OCI-LY1 (cell line): ENCODE data around the gene EGR2.

Source experiments
- H2AFZ ChIP-seq: fragments of 200-600 bp; sonication (generic), shearing (Covaris generic); 2 replicates; pipeline ENCODE4 v1.6.0; 2014; ENCODE audit warnings: antibody characterized with exemption, mild to moderate bottlenecking, low read length
- H3F3A ChIP-seq: fragments of 200-600 bp; sonication (generic), shearing (Covaris generic); 2 replicates; pipeline ENCODE4 v1.6.0; 2014; ENCODE audit warnings: mild to moderate bottlenecking, antibody characterized with exemption, low read length, moderate library complexity; ENCODE audit not compliant: insufficient read depth
- H3K27ac ChIP-seq: fragments of 200-600 bp; sonication (generic); 2 replicates; pipeline ENCODE4 v1.5.1; 2014; ENCODE audit warnings: low read length, mixed run types, mild to moderate bottlenecking, low read depth; ENCODE audit not compliant: poor library complexity, severe bottlenecking
- H3K27me3 ChIP-seq: fragments of 200-600 bp; sonication (generic); 2 replicates; pipeline ENCODE4 v1.6.0; 2014; ENCODE audit warnings: antibody characterized with exemption, mild to moderate bottlenecking, low read length, moderate library complexity; ENCODE audit not compliant: insufficient read depth
- H3K36me3 ChIP-seq: fragments of 200-600 bp; sonication (generic); 2 replicates; pipeline ENCODE4 v1.6.1; 2014; ENCODE audit warnings: mild to moderate bottlenecking, antibody characterized with exemption, low read length, moderate library complexity, mixed read lengths; ENCODE audit not compliant: insufficient read depth
- H3K4me1 ChIP-seq: fragments of 200-600 bp; sonication (generic); 2 replicates; pipeline ENCODE4 v1.5.1; 2014; ENCODE audit warnings: mild to moderate bottlenecking, low read length, moderate library complexity; ENCODE audit not compliant: insufficient read depth, severe bottlenecking
- H3K4me2 ChIP-seq: fragments of 200-600 bp; sonication (generic), shearing (Covaris generic); 2 replicates; pipeline ENCODE4 v1.6.1; 2014; ENCODE audit warnings: low read length
- H3K4me3 ChIP-seq: fragments of 200-600 bp; sonication (generic); 2 replicates; pipeline ENCODE4 v1.5.1; 2014; ENCODE audit warnings: low read length, low read depth, mild to moderate bottlenecking, mixed read lengths; ENCODE audit not compliant: poor library complexity, severe bottlenecking
- H3K79me2 ChIP-seq: fragments of 200-600 bp; shearing (Covaris generic); 2 replicates; pipeline ENCODE4 v1.6.1; 2016; ENCODE audit warnings: mixed run types, low read length, mixed read lengths; ENCODE audit not compliant: insufficient read depth
- H3K9ac ChIP-seq: fragments of 200-600 bp; sonication (generic), shearing (Covaris generic); 2 replicates; pipeline ENCODE4 v1.6.1; 2014; ENCODE audit warnings: mild to moderate bottlenecking, low read length, mixed read lengths
- H3K9me2 ChIP-seq: fragments of 200-600 bp; sonication (generic), shearing (Covaris generic); 2 replicates; pipeline ENCODE4 v1.6.1; 2014; ENCODE audit warnings: low read depth, mild to moderate bottlenecking, low read length, mixed read lengths
- H3K9me3 ChIP-seq: fragments of 200-600 bp; shearing (Covaris generic); 2 replicates; pipeline ENCODE4 v1.6.1; 2014; ENCODE audit warnings: low read length, mixed read lengths
- H4K20me1 ChIP-seq: fragments of 200-600 bp; sonication (generic), shearing (Covaris generic); 2 replicates; pipeline ENCODE4 v1.6.0; 2016; ENCODE audit warnings: mild to moderate bottlenecking, low read length; ENCODE audit not compliant: insufficient read depth
- EZH2 ChIP-seq: fragments of 200-600 bp; sonication (generic), shearing (Covaris generic); IDR thresholded peaks from 2 replicates; pipeline ENCODE4 v1.8.0; 2017; ENCODE audit warnings: borderline replicate concordance, mixed run types, mild to moderate bottlenecking, antibody characterized with exemption, low read length, moderate library complexity, mixed read lengths
- TF ChIP-seq, protein P1 (sequence below): fragments of 200-600 bp; sonication (generic), shearing (Covaris generic); IDR thresholded peaks from 2 replicates; pipeline ENCODE4 v1.5.1; 2017; ENCODE audit warnings: mild to moderate bottlenecking, antibody characterized with exemption, low read length, moderate library complexity, mixed read lengths

EGR2 gene

DNA sequence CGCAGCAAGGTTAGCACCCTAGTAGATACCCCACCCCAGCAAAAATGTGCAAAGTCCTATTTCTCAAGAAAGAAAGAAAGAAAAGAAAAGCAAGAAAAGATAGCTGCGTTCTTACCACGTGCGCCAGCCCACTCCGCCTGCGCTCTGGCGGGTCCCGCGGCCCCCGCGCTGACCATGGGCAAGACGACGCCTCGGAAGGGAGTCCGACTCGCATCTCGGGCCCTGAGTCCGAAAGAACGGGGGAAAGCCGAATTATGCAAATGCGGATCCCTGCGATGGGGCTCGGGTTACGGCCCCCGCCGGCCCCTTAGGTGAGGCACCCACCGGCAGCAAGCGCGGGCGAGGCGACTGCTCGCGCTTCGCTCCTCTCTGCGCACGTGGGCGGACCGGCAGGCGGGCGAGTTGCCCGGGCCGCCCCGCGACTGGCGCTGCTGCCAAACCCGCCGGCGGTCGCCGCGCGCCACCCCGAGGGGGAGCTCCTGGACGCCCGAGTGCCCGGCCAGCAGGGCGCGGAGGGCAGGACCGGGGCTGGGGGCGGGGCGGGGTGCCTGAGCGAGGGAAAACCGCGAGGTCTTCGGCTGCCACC is 2.4 kb upstream of the EGR2 start:
- no peaks in the 10 kb centered on the region for H3K9me2 ChIP-seq
- H3K4me1 ChIP-seq, result peaks cover 22% of the 10 kb centered on the region
- H4K20me1 ChIP-seq, result no peaks in the 10 kb centered on the region
- no peaks in the 10 kb centered on the region for H3K79me2 ChIP-seq
- no peaks in the 10 kb centered on the region for H3K9me3 ChIP-seq
- no peak overlapping the region for H3K9ac ChIP-seq
- H3K27ac ChIP-seq, result no peak overlapping the region
- TF ChIP-seq EZH2, result no peak
- TF ChIP-seq, protein P1, sequence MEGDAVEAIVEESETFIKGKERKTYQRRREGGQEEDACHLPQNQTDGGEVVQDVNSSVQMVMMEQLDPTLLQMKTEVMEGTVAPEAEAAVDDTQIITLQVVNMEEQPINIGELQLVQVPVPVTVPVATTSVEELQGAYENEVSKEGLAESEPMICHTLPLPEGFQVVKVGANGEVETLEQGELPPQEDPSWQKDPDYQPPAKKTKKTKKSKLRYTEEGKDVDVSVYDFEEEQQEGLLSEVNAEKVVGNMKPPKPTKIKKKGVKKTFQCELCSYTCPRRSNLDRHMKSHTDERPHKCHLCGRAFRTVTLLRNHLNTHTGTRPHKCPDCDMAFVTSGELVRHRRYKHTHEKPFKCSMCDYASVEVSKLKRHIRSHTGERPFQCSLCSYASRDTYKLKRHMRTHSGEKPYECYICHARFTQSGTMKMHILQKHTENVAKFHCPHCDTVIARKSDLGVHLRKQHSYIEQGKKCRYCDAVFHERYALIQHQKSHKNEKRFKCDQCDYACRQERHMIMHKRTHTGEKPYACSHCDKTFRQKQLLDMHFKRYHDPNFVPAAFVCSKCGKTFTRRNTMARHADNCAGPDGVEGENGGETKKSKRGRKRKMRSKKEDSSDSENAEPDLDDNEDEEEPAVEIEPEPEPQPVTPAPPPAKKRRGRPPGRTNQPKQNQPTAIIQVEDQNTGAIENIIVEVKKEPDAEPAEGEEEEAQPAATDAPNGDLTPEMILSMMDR, result no peak
- H3K36me3 ChIP-seq, result no peaks in the 10 kb centered on the region
- no peaks in the 10 kb centered on the region; the same call in 1 of the 2 replicates for H3K27me3 ChIP-seq
- peak overlapping the region; percentile 65 for H3K4me2 ChIP-seq
- no peak overlapping the region for H2AFZ ChIP-seq
- no peaks in the 10 kb centered on the region for H3F3A ChIP-seq
- no peak overlapping the region for H3K4me3 ChIP-seq

DNA sequence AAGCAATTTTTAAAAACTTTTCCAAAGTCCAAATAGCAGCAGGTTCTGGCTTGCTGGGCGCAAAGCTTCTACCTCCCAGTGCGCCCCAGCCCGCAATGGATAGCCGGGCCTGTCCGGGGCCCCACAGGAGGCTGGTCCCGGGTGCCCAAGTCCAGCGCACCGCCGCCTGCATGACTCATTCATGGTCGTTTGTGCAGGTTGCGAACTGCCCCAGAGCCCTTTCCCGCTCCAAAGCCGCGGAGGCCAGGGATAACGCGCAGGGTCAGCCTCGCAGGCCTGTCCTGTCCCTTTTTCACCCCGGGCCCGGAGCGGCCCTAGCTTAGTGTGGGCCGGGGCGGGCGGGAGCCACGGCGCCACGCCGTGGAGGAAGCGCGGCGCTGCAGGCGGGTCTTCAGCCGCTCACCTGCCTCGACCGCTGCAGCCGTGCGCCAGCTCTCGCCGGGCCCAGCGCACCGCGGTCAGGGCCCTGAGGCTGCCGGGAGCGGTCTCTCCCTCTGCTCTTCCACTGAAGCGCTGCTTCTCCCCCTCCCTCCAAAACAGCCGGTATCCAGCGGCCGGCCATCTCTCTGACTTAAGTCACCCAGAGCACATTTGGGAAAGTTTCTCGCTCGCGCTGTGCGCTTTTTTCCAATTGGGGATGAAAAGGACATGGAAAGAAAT is 1.7 kb upstream of the EGR2 start:
- H3K9ac ChIP-seq, result peak overlapping the region; percentile 34
- H3K4me2 ChIP-seq, result peak overlapping the region; percentile 65
- no peak for TF ChIP-seq EZH2
- TF ChIP-seq, protein P1, result peak; percentile 69
- no peaks in the 10 kb centered on the region for H4K20me1 ChIP-seq
- no peaks in the 10 kb centered on the region for H3K36me3 ChIP-seq
- no peaks in the 10 kb centered on the region for H3F3A ChIP-seq
- H3K4me1 ChIP-seq, result peaks cover 22% of the 10 kb centered on the region
- H3K79me2 ChIP-seq, result no peaks in the 10 kb centered on the region
- peak overlapping the region; percentile 64 for H3K4me3 ChIP-seq
- H3K9me2 ChIP-seq, result no peaks in the 10 kb centered on the region
- no peak overlapping the region for H2AFZ ChIP-seq
- no peaks in the 10 kb centered on the region; the same call in 1 of the 2 replicates for H3K27me3 ChIP-seq
- H3K9me3 ChIP-seq, result no peaks in the 10 kb centered on the region
- no peak overlapping the region for H3K27ac ChIP-seq

DNA sequence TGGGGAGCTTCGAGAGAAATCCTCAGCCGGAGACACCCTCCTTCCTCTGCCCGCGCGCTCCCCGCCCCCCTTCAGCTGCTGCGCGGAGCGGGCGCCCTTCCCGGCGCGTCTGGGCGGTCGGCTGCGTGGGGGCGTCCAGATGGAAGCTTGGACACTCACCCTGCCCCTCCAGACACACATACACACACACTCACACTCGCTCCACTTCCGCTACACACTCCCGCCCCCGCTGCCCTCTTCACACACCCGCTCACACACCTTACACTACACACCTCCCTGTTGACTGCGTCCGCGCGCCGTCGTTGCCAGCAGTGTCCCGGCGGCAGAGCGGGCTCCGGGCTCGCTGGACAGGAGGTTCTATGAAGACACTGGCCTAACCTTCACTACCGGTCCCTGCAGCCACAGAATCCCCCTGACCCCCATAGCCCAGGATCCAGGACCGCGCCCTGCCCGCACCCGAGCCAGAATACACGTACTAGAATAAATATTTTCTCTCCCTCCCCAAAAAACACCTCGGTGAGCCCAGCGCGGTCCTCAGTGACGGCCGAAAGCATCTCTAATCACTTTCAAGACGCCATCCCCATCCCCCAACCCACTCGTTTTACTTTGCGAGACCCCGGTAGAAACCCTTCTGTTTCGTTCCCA is 1.1 kb upstream of the EGR2 start:
- peaks cover 22% of the 10 kb centered on the region for H3K4me1 ChIP-seq
- H3K79me2 ChIP-seq, result no peaks in the 10 kb centered on the region
- H4K20me1 ChIP-seq, result no peaks in the 10 kb centered on the region
- H3K27me3 ChIP-seq, result no peaks in the 10 kb centered on the region; the same call in 1 of the 2 replicates
- peak overlapping the region; percentile 65 for H3K4me2 ChIP-seq
- H2AFZ ChIP-seq, result no peak overlapping the region
- H3K4me3 ChIP-seq, result peak overlapping the region; percentile 64
- TF ChIP-seq, protein P1, result no peak
- TF ChIP-seq EZH2, result no peak
- H3F3A ChIP-seq, result no peaks in the 10 kb centered on the region
- no peaks in the 10 kb centered on the region for H3K9me2 ChIP-seq
- peak overlapping the region; percentile 34 for H3K9ac ChIP-seq
- H3K36me3 ChIP-seq, result no peaks in the 10 kb centered on the region
- no peak overlapping the region for H3K27ac ChIP-seq
- no peaks in the 10 kb centered on the region for H3K9me3 ChIP-seq
